NCI-H226 (cell line): Measurements from ENCODE around the gene GAREM1.
A peak's percentile ranks its signal among the peaks of the same experiment; 100 is the strongest.

Source experiments
- DNase-seq: peaks from one replicate; pipeline ENCODE4 v3.0.0-alpha.2; 2015

Gene GAREM1

GRCh38 chr18:32286749-32287148, 183.9 kb downstream of the GAREM1 start:
- DNase-seq: no peak

- DNase-seq: no peak
Observed at GRCh38 chr18:32284284-32284683, 186.4 kb downstream of the GAREM1 start.

GRCh38 chr18:32280911-32281310, 189.8 kb downstream of the GAREM1 start:
- no peak for DNase-seq

- DNase-seq: no peak
Observed at GRCh38 chr18:32280188-32280783, 190.4 kb downstream of the GAREM1 start.

- DNase-seq: no peak
Observed at GRCh38 chr18:32278177-32278799, 192.4 kb downstream of the GAREM1 start.

- no peak for DNase-seq
Observed at GRCh38 chr18:32277549-32277948, 193.1 kb downstream of the GAREM1 start.

GRCh38 chr18:32276906-32277305, 193.8 kb downstream of the GAREM1 start:
- DNase-seq: no peak

- DNase-seq: no peak
Observed at GRCh38 chr18:32276256-32276655, 194.4 kb downstream of the GAREM1 start.

- no peak for DNase-seq
Observed at GRCh38 chr18:32275221-32275620, 195.5 kb downstream of the GAREM1 start.

- DNase-seq: no peak
Observed at GRCh38 chr18:32274307-32274706, 196.4 kb downstream of the GAREM1 start.

- peak; percentile 3 for DNase-seq
Observed at GRCh38 chr18:32271672-32272208, 198.9 kb downstream of the GAREM1 start.

GRCh38 chr18:32270341-32270740, 200.3 kb downstream of the GAREM1 start:
- DNase-seq: no peak

- DNase-seq: no peak
Observed at GRCh38 chr18:32267463-32267862, 203.2 kb downstream of the GAREM1 start.

GRCh38 chr18:32264401-32264800, 206.3 kb downstream of the GAREM1 start:
- DNase-seq: no peak

GRCh38 chr18:32262092-32262491, 208.6 kb downstream of the GAREM1 start:
- DNase-seq: no peak

- no peak for DNase-seq
Observed at GRCh38 chr18:32261003-32261402, 209.7 kb downstream of the GAREM1 start.

GRCh38 chr18:32259553-32259952, 211.1 kb downstream of the GAREM1 start:
- DNase-seq: no peak

- no peak for DNase-seq
Observed at GRCh38 chr18:32258558-32259204, 212.0 kb downstream of the GAREM1 start.

GRCh38 chr18:32258148-32258547, 212.5 kb downstream of the GAREM1 start:
- no peak for DNase-seq

GRCh38 chr18:32257084-32257785, 213.4 kb downstream of the GAREM1 start:
- peak; percentile 1 for DNase-seq

GRCh38 chr18:32255570-32255969, 215.1 kb downstream of the GAREM1 start:
- DNase-seq: no peak

GRCh38 chr18:32252141-32252860, 218.4 kb downstream of the GAREM1 start:
- DNase-seq: no peak

GRCh38 chr18:32251466-32251865, 219.2 kb downstream of the GAREM1 start:
- no peak for DNase-seq
